ENCODE data around the gene MARF1. TPM values are rescaled to one million over a fixed set of nuclear protein-coding genes. Genes with fewer than 3 reads are reported as not detected.

The MARF1 gene
- total and polyA plus RNA-seq, 9 of the 15 experiments (the other 6 are each of a cell fraction or from before 2014, with no cell fraction given), result 4.7 to 33.2 (median 11.7) TPM

GRCh38 chr16:15576960-15577958 lies 65.7 kb downstream of the MARF1 start (continued):
- TF ChIP-seq, protein P1, sequence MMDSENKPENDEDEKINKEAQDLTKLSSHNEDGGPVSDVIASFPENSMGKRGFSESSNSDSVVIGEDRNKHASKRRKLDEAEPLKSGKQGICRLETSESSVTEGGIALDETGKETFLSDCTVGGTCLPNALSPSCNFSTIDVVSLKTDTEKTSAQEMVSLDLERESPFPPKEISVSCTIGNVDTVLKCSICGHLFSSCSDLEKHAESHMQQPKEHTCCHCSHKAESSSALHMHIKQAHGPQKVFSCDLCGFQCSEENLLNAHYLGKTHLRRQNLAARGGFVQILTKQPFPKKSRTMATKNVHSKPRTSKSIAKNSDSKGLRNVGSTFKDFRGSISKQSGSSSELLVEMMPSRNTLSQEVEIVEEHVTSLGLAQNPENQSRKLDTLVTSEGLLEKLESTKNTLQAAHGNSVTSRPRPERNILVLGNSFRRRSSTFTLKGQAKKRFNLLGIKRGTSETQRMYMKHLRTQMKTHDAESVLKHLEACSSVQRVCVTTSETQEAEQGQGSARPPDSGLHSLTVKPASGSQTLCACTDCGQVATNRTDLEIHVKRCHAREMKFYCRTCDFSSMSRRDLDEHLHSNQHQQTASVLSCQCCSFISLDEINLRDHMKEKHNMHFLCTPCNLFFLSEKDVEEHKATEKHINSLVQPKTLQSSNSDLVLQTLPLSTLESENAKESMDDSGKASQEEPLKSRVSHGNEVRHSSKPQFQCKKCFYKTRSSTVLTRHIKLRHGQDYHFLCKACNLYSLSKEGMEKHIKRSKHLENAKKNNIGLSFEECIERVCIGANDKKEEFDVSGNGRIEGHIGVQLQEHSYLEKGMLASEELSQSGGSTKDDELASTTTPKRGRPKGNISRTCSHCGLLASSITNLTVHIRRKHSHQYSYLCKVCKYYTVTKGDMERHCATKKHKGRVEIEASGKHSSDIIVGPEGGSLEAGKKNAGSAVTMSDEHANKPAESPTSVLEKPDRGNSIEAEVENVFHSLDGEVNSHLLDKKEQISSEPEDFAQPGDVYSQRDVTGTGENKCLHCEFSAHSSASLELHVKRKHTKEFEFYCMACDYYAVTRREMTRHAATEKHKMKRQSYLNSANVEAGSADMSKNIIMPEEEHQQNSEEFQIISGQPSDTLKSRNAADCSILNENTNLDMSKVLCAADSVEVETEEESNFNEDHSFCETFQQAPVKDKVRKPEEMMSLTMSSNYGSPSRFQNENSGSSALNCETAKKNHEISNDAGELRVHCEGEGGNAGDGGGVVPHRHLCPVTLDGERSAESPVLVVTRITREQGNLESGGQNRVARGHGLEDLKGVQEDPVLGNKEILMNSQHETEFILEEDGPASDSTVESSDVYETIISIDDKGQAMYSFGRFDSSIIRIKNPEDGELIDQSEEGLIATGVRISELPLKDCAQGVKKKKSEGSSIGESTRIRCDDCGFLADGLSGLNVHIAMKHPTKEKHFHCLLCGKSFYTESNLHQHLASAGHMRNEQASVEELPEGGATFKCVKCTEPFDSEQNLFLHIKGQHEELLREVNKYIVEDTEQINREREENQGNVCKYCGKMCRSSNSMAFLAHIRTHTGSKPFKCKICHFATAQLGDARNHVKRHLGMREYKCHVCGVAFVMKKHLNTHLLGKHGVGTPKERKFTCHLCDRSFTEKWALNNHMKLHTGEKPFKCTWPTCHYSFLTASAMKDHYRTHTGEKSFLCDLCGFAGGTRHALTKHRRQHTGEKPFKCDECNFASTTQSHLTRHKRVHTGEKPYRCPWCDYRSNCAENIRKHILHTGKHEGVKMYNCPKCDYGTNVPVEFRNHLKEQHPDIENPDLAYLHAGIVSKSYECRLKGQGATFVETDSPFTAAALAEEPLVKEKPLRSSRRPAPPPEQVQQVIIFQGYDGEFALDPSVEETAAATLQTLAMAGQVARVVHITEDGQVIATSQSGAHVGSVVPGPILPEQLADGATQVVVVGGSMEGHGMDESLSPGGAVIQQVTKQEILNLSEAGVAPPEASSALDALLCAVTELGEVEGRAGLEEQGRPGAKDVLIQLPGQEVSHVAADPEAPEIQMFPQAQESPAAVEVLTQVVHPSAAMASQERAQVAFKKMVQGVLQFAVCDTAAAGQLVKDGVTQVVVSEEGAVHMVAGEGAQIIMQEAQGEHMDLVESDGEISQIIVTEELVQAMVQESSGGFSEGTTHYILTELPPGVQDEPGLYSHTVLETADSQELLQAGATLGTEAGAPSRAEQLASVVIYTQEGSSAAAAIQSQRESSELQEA (IDR thresholded peaks at IDR 0.05; ENCODE audit: low read depth), result no peak
- TF ChIP-seq ZNF197 (CRISPR knock-in tag; IDR thresholded peaks at IDR 0.05; ENCODE audit: low read depth) (0 out of 2 replicates have a peak, but pooled peaks have one; percentile 28), TCFL5 (CRISPR knock-in tag; conservative IDR thresholded peaks at IDR 0.05) (no peak), ZBTB49 (CRISPR knock-in tag; IDR thresholded peaks at IDR 0.05; ENCODE audit: borderline replicate concordance) (no peak), RBM34 (IDR thresholded peaks at IDR 0.05; ENCODE audit: borderline replicate concordance, insufficient read depth, low read length) (no peak), FOS (IDR thresholded peaks at IDR 0.05; ENCODE audit: extremely low read depth, insufficient read length) (no peak), ZNF146 (CRISPR knock-in tag; IDR thresholded peaks at IDR 0.05; ENCODE audit: unreplicated experiment) (no peak), CREBBP (IDR thresholded peaks at IDR 0.05; ENCODE audit: low read depth, low read length) (no peak), BCOR (IDR thresholded peaks at IDR 0.05) (no peak), SMAD4 (CRISPR knock-in tag; conservative IDR thresholded peaks at IDR 0.05) (peak; percentile 39; the same call in 1 of the 2 replicates), NR1H2 (CRISPR knock-in tag; IDR thresholded peaks at IDR 0.05) (no peak), SRSF1 (IDR thresholded peaks at IDR 0.05; ENCODE audit: low read depth, low read length) (no peak), MCM3 (IDR thresholded peaks at IDR 0.05) (no peak), NUFIP1 (IDR thresholded peaks at IDR 0.05; ENCODE audit: partially characterized antibody) (no peak), ZNF589 (CRISPR knock-in tag; IDR thresholded peaks at IDR 0.05; ENCODE audit: low read depth) (peak; percentile 88)
